MM.1S (cell line): ENCODE data around the gene C10orf88.

Source experiments
- EZH2 ChIP-seq: fragments of 300-600 bp; sonication (generic); optimal IDR thresholded peaks from 2 replicates; pipeline ENCODE3; 2017; ENCODE audit warnings: low read depth, mild to moderate bottlenecking, antibody characterized with exemption, low read length, mixed read lengths
- EZH2phosphoT487 ChIP-seq: fragments of 300-600 bp; sonication (generic); IDR thresholded peaks from 2 replicates; pipeline ENCODE4 v1.6.1; 2018; ENCODE audit warnings: antibody characterized with exemption, low read length
- TF ChIP-seq, protein P1 (sequence below): fragments of 300-600 bp; sonication (generic); IDR thresholded peaks from 2 replicates; pipeline ENCODE4 v1.5.1; 2016; ENCODE audit warnings: antibody characterized with exemption, low read length, mixed read lengths

DNA sequence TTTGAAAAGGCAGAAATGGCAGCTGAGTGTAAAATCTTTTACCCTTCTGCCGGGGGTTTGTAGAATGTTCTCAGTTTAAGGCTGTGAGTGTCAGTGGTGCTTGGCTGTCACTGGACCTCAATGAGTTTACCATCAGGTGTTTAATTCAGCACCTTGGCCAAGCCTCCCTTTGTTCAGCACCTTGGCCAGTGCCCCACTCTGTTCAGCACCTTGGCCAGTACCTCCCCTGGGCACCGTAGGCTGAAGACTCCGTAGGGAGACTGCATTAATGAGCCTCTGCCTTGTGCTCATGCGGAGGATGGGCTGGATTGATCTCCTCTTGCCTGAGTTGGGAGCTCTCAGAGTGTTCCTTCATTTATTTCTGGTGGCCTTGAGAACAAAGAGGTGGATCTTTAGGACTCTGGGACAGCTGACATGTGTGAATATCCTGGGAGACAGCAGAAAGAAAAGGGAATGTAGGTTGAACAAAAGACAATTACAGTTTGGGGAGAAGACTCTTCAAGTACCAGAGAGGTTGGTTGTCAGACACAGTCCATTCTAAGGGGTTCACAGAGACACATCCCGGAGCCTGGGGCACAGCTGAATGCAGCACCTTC lies 42.0 kb downstream of the C10orf88 start:
- TF ChIP-seq, protein P1, sequence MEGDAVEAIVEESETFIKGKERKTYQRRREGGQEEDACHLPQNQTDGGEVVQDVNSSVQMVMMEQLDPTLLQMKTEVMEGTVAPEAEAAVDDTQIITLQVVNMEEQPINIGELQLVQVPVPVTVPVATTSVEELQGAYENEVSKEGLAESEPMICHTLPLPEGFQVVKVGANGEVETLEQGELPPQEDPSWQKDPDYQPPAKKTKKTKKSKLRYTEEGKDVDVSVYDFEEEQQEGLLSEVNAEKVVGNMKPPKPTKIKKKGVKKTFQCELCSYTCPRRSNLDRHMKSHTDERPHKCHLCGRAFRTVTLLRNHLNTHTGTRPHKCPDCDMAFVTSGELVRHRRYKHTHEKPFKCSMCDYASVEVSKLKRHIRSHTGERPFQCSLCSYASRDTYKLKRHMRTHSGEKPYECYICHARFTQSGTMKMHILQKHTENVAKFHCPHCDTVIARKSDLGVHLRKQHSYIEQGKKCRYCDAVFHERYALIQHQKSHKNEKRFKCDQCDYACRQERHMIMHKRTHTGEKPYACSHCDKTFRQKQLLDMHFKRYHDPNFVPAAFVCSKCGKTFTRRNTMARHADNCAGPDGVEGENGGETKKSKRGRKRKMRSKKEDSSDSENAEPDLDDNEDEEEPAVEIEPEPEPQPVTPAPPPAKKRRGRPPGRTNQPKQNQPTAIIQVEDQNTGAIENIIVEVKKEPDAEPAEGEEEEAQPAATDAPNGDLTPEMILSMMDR = no peak
- TF ChIP-seq EZH2 (no peak), EZH2phosphoT487 (no peak)
